Measurements from ENCODE around the gene SDK1.

The SDK1 gene

GRCh38 chr7:3482147-3482921 is 181.3 kb downstream of the SDK1 start:
- DNase-seq (ENCODE audit: low spot score): no peak
- TF ChIP-seq, protein P1, sequence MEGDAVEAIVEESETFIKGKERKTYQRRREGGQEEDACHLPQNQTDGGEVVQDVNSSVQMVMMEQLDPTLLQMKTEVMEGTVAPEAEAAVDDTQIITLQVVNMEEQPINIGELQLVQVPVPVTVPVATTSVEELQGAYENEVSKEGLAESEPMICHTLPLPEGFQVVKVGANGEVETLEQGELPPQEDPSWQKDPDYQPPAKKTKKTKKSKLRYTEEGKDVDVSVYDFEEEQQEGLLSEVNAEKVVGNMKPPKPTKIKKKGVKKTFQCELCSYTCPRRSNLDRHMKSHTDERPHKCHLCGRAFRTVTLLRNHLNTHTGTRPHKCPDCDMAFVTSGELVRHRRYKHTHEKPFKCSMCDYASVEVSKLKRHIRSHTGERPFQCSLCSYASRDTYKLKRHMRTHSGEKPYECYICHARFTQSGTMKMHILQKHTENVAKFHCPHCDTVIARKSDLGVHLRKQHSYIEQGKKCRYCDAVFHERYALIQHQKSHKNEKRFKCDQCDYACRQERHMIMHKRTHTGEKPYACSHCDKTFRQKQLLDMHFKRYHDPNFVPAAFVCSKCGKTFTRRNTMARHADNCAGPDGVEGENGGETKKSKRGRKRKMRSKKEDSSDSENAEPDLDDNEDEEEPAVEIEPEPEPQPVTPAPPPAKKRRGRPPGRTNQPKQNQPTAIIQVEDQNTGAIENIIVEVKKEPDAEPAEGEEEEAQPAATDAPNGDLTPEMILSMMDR (IDR thresholded peaks at IDR 0.05; ENCODE audit: extremely low read depth, insufficient read depth, missing control alignments): peak; percentile 41
- in situ Hi-C loops (cut with MboI; ENCODE audit: low pct_unique_long_range_greater_than_20kb, low sequenced_read_pairs, unreplicated experiment): no loop called here

DNA sequence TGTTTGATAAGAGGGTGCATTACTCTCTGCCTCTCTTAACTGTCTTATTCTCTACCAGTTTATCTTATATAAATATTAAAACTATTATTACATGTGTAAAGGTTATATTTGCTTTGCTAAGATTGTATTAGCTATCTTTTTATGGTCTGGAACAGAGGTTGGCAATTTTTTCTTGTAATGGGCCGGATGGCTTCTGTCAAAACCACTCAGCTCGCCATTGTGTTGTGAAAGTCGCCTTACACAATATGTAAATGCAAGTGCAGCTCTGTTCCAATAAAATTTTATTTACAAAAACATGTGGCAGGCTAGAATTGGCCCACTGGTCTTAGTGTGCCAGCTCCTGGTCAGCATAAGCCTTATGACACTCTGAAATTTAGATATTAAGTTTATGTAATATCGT is 185.8 kb downstream of the SDK1 start:
- in situ Hi-C loops (cut with MboI; ENCODE audit: low pct_unique_long_range_greater_than_20kb, low sequenced_read_pairs, unreplicated experiment): no loop called here
- TF ChIP-seq, protein P1 (IDR thresholded peaks at IDR 0.05; ENCODE audit: extremely low read depth, insufficient read depth, missing control alignments): no peak
- no peak for DNase-seq (ENCODE audit: low spot score)

DNA sequence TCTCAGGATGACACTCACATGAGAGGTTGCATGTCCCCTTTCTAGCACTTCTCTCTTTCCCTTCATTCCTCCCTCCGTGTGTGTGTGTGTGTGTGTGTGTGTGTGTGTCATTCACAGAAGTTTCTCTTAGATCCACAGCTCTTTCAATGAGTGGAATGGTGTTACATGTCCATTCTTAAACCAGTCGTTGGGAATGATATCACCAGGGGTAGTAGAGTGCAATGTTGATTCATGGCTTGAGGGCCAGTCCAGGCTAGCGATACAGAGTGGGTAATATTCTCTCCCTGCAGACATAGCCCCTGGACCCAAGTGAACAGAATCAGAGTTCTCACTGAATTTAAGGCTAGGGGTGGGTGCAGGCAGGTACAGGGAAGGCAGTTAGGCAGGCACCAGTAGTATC is 187.8 kb downstream of the SDK1 start:
- in situ Hi-C loops (cut with MboI; ENCODE audit: low pct_unique_long_range_greater_than_20kb, low sequenced_read_pairs, unreplicated experiment): no loop called here
- DNase-seq (ENCODE audit: low spot score): no peak
- TF ChIP-seq, protein P1 (IDR thresholded peaks at IDR 0.05; ENCODE audit: extremely low read depth, insufficient read depth, missing control alignments): no peak

- TF ChIP-seq, protein P1 (IDR thresholded peaks at IDR 0.05; ENCODE audit: extremely low read depth, insufficient read depth, missing control alignments): no peak
- DNase-seq (ENCODE audit: low spot score): no peak
- in situ Hi-C loops (cut with MboI; ENCODE audit: low pct_unique_long_range_greater_than_20kb, low sequenced_read_pairs, unreplicated experiment): no loop called here
Measured at GRCh38 chr7:3493499-3493898, 192.4 kb downstream of the SDK1 start.

DNA sequence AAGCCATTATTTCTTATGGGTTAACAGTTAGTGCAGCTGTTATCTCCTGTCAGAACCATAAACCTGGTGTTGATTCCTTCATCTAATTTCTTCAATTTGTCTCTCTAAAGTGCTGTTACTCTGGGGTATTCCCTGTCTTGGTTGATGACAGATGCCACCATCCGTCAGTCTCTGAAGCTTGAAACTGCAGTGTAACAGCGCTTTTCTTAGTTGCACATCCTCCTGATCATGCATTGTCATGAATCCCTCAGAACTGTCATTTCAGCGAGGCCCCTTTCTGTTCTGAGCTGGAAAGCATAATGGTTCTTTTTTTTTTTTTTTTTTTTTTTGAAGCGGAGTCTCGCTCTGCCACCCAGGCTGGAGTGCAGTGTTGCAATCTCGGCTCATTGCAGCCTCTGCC is 193.9 kb downstream of the SDK1 start:
- DNase-seq (ENCODE audit: low spot score): no peak
- in situ Hi-C loops (cut with MboI; ENCODE audit: low pct_unique_long_range_greater_than_20kb, low sequenced_read_pairs, unreplicated experiment): no loop called here
- TF ChIP-seq, protein P1 (IDR thresholded peaks at IDR 0.05; ENCODE audit: extremely low read depth, insufficient read depth, missing control alignments): no peak

DNA sequence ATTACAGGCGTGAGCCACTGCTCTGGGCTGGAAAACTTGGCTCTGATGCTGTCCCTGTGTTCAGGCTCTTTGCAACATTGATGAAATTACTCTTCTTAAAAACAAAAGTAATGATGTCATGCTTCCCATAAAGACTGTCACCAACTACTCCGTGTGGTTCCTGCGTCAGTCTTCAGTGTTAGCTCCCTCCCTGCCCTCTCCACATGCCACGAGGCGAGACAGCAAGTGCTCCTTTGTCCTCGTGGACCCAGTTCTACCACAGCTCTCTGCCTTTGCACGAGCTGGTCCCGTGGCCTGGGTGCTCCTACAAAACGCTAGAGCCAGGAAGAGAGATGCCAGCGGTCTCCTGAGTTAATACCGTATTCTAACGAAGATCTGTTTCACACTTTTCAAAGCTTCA is 194.5 kb downstream of the SDK1 start:
- in situ Hi-C loops (cut with MboI; ENCODE audit: low pct_unique_long_range_greater_than_20kb, low sequenced_read_pairs, unreplicated experiment): no loop called here
- DNase-seq (ENCODE audit: low spot score): no peak

More for the DNA sequence above, 194.5 kb downstream of the SDK1 start:
- TF ChIP-seq, protein P1 (IDR thresholded peaks at IDR 0.05; ENCODE audit: extremely low read depth, insufficient read depth, missing control alignments): no peak
